Measurements from ENCODE around the gene ANKS6. TPM values are rescaled to one million over a fixed set of nuclear protein-coding genes. Genes with fewer than 3 reads are reported as not detected.

ANKS6 gene
- total and polyA plus RNA-seq, 10 of the 15 experiments (the other 5 are each of a cell fraction or from before 2014, with no cell fraction given): 2.0 to 16.2 (median 6.1) TPM

DNA sequence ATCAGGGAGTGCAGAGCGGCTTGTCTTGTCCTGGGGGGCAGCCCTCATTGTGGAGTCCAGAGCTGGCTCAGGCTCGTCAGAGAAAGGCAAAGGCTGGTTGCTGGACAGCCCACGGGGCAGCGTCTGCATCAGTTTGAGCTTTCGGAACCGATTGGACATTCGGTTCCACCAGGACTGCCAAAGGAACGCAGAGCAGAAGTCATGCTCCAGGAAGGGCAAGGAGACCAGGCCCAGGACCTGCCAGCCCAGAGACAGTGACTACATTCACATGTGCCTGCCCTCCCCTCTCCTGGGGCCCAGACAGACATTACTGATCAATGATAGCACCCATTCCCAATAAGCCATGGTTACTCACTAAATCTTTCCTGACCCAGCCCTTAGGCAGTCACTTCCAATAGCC is 18.1 kb downstream of the ANKS6 start:
- intact Hi-C loops (cut with micrococcal nuclease; ENCODE audit: unreplicated experiment): no loop called here
- Histone ChIP-seq H3K4me3 (no peak overlapping the region), H4K20me1 (ENCODE audit: control insufficient read depth, insufficient read depth) (no peaks in the 10 kb centered on the region), H2AFZ (ENCODE audit: control insufficient read depth, low read depth, low read length) (no peak overlapping the region), H3K27ac (ENCODE audit: control insufficient read depth, insufficient read depth) (no peak overlapping the region), H3K36me3 (ENCODE audit: control insufficient read depth in 2 of 2, insufficient read depth in 2 of 2, low read length in 1 of 2) (no peaks in the 10 kb centered on the region), H3K4me1 (ENCODE audit: control insufficient read depth, insufficient read depth, low read length) (no peaks in the 10 kb centered on the region), H3K27me3 (replicated peaks in 1 of 2; ENCODE audit: control insufficient read depth in 2 of 2, insufficient read depth in 2 of 2, low read length in 1 of 2) (no peaks in the 10 kb centered on the region), H3K9ac (ENCODE audit: control insufficient read depth, insufficient read depth, low read length) (no peak overlapping the region), H3K4me2 (ENCODE audit: control insufficient read depth, insufficient read depth) (no peak overlapping the region), H3K79me2 (ENCODE audit: control insufficient read depth, insufficient read depth, low read length) (no peaks in the 10 kb centered on the region), H3K9me3 (replicated peaks; ENCODE audit: control insufficient read depth, insufficient read depth, low read length) (no peaks in the 10 kb centered on the region)
- no peak for ATAC-seq
- in situ Hi-C loops (cut with MboI): loop anchor here (10.0 to 25.0 kb wide), 2 partner anchors 243 to 716 kb away; partner anchors contain the start of gene NANS
- DNase-seq (ENCODE audit: low read depth, low spot score): no peak
- POLR2A ChIA-PET: no interaction called here
- no TSS peak for BruUV-seq (replicated peaks)
- TF ChIP-seq MEF2A (IDR thresholded peaks at IDR 0.05; ENCODE audit: insufficient read depth, low read depth, low read length) (no peak), CHD2 (IDR thresholded peaks at IDR 0.05; ENCODE audit: borderline replicate concordance, low read depth, low read length) (no peak), IKZF2 (IDR thresholded peaks at IDR 0.05) (no peak), CREB1 (IDR thresholded peaks at IDR 0.05; ENCODE audit: low read depth) (no peak)
- RAD21 ChIA-PET (ENCODE audit: unreplicated experiment): interaction anchor here (1.3 kb wide), 1 partner anchor 722 kb away, joined by 3 read pairs; the partner anchor contains the start of gene NANS
- WGBS (ENCODE audit: insufficient coverage, insufficient replicate concordance, low lambda C conversion rate, missing lambda C conversion rate): 76% methylated on average over 8 of the region's 8 CpGs
- CTCF ChIA-PET: interaction anchor here (1.5 to 5.4 kb wide), 3 partner anchors 13 to 463 kb away, joined by 3 to 97 read pairs (median 9); no protein-coding TSS in a partner anchor
- SMC1A ChIA-PET (ENCODE audit: uncharacterized antibody, unreplicated experiment): no interaction called here
- no peak for FAIRE-seq

- POLR2A ChIA-PET: no interaction called here
- no peaks in the 10 kb centered on the region for H4K20me1 ChIP-seq (ENCODE audit: control insufficient read depth, insufficient read depth)
Observed at GRCh38 chr9:98777618-98778017, 18.7 kb downstream of the ANKS6 start.

More at GRCh38 chr9:98777618-98778017, 18.7 kb downstream of the ANKS6 start:
- Histone ChIP-seq H3K27ac (ENCODE audit: control insufficient read depth, insufficient read depth) (no peak overlapping the region), H3K27me3 (replicated peaks in 1 of 2; ENCODE audit: control insufficient read depth in 2 of 2, insufficient read depth in 2 of 2, low read length in 1 of 2) (no peaks in the 10 kb centered on the region), H3K4me2 (ENCODE audit: control insufficient read depth, insufficient read depth) (no peak overlapping the region), H3K9me3 (replicated peaks; ENCODE audit: control insufficient read depth, insufficient read depth, low read length) (no peaks in the 10 kb centered on the region), H3K4me1 (ENCODE audit: control insufficient read depth, insufficient read depth, low read length) (no peaks in the 10 kb centered on the region), H2AFZ (ENCODE audit: control insufficient read depth, low read depth, low read length) (no peak overlapping the region), H3K79me2 (ENCODE audit: control insufficient read depth, insufficient read depth, low read length) (no peaks in the 10 kb centered on the region), H3K36me3 (ENCODE audit: control insufficient read depth in 2 of 2, insufficient read depth in 2 of 2, low read length in 1 of 2) (no peaks in the 10 kb centered on the region), H3K9ac (ENCODE audit: control insufficient read depth, insufficient read depth, low read length) (no peak overlapping the region), H3K4me3 (no peak overlapping the region)
- no peak for ATAC-seq
- TF ChIP-seq SUZ12 (IDR thresholded peaks at IDR 0.05; ENCODE audit: unreplicated experiment) (no peak), NR2F1 (conservative IDR thresholded peaks at IDR 0.05) (no peak), POU2F2 (IDR thresholded peaks at IDR 0.05; ENCODE audit: borderline replicate concordance, low read depth, low read length) (no peak)
- SMC1A ChIA-PET (ENCODE audit: uncharacterized antibody, unreplicated experiment): no interaction called here
- CTCF ChIA-PET: interaction anchor here (2.6 to 5.4 kb wide), 4 partner anchors 12 to 463 kb away, joined by 9 to 97 read pairs (median 18); no protein-coding TSS in a partner anchor
- FAIRE-seq: no peak
- RAD21 ChIA-PET (ENCODE audit: unreplicated experiment): interaction anchor here (4.4 kb wide), 1 partner anchor 462 kb away, joined by 24 read pairs; no protein-coding TSS in a partner anchor
- no TSS peak for BruUV-seq (replicated peaks)
- WGBS (ENCODE audit: insufficient coverage, insufficient replicate concordance, low lambda C conversion rate, missing lambda C conversion rate): 60% methylated on average over 4 of the region's 4 CpGs
- no peak for DNase-seq (ENCODE audit: low read depth, low spot score)
- intact Hi-C loops (cut with micrococcal nuclease; ENCODE audit: unreplicated experiment) (no loop called here), in situ Hi-C loops (cut with MboI) (loop anchor here (10.0 to 25.0 kb wide), 2 partner anchors 243 to 715 kb away; partner anchors contain the start of gene NANS)
